NCI-H1105 treated with DMSO at 0.1 percent for 48 hours (cell line): ENCODE results near the gene BID.
A peak's percentile ranks its signal among the peaks of the same experiment; 100 is the strongest.

Experiments
- DNase-seq: peaks from one replicate; lab custom pipeline; 2025; lab: John Stamatoyannopoulos, UW

Gene BID

DNA sequence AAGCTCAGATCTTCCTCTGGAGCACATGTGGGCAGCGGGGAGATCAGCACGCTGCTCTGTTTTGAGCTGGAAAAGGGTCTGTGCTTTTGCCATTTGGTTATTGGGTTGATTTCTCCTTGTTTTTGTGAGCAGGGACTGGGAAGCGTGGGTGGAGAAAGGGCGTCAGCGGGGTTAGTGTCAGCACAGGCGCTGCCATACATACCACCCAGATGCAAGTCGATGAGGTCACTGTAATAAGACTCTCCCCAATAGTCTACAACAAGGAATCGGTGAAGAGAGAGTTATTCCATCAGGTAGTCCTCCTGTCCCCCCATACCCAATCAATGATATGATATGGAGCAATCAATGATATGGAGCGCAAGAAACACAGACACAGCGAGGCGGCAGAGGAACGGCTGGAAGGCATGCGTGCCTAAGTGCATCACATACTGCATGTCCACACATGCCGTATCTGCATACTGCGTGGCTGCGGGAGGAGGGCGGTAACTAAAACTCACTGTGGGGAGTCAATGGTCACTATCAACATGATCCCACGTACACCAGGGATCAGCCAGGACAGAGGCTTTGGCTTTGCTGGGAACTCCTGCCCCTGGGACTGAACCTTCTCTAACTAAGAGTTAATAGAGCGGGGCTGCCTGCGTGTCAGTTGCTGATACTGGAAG lies 29.5 kb upstream of the BID start:
- DNase-seq = no peak

DNA sequence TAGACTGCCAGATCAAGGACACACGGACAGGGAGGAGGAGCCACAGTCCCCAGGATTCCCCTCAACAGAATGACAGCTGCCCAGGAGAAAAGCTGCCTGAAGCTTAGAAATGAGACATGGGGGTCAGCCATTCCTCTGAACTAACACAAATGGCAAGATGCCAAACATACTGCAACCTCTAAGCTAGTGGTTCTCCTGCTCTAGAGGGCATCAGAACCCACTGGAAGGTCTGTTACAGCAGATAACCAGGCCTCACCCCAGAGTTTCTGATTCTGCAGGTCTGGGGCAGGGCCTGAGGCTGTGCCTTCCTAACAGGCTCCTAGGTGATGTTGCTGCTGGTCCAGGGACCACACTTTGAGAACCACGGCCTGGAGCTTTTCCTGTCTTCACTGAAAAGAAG lies 28.6 kb upstream of the BID start:
- no peak for DNase-seq

DNA sequence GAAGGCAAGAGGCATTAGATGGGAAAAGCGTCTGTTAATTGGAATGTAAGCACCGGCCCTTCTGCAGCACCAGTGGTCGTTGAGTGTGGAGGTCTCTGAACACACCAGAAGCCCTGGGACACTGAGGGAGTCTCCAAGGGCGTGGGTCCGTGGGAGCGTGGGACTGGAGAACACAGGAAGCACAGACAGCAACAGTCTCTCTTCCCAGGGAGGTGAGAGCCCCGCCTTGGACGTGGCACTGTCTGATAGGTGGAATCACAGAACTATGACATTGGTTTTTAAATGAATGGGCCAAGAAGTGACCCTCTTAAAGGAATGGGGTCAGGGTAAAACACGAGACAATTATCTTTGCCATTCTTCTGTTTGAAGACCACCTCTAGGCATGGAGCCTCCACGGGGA lies 28.1 kb upstream of the BID start:
- no peak for DNase-seq

DNA sequence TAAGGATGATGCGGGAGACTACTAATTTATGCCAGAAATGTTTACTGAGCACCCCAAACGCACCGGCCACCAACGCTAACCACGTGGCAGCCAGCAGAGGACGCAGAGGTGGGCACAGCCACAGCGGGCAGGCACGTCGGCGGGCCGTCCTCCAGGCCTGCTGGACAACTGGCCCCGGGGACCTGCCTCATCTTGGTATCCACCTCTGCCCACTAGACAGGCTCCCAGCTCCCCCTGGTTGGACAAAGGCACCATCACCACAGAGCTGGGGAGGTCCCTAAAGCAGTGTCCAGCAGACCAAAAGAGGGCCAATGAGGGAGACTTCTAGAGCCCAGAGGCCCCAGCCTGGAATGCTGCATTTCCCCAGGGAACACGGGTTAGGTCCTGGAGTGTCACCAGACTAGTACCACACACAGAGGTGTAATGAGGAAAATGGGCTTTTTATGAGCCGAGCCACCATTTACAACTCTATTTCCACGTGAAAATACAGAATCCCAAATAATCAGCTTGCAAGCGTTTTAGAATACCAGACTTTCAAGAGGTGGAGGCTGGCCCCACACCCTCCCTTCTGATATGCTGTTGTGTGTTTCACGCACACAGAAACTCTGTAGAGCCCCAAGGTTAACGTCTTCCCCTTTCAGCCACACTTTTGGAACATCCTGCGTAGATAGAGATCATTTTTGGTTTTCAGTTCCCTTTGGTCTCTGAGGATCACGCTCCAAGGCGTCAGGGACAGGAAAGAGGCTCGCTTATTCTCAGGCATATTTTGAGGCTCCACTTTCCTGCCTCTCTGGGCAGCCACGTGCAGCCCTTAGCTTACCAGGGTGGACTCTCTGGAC lies 23.7 kb upstream of the BID start:
- DNase-seq = no peak

DNA sequence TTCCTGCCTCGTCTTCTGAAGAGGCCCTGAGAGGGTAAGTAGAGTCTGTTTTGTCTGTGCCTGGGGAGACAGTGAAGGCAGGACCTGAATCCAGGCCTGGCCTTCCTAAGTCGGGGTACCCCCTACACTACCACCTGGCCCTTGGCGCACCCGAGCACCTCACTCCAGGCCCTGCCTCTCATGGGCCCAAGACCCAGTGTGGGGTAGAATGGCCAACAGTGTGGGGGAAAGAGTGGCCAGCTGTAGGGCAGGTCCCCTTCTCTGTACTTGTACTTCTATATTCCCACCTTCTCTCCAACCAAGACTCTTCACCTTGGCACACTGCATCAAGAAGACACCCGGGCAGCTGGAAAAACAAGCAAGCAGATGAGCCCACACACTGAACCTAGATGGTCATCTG lies 22.4 kb upstream of the BID start:
- no peak for DNase-seq

DNA sequence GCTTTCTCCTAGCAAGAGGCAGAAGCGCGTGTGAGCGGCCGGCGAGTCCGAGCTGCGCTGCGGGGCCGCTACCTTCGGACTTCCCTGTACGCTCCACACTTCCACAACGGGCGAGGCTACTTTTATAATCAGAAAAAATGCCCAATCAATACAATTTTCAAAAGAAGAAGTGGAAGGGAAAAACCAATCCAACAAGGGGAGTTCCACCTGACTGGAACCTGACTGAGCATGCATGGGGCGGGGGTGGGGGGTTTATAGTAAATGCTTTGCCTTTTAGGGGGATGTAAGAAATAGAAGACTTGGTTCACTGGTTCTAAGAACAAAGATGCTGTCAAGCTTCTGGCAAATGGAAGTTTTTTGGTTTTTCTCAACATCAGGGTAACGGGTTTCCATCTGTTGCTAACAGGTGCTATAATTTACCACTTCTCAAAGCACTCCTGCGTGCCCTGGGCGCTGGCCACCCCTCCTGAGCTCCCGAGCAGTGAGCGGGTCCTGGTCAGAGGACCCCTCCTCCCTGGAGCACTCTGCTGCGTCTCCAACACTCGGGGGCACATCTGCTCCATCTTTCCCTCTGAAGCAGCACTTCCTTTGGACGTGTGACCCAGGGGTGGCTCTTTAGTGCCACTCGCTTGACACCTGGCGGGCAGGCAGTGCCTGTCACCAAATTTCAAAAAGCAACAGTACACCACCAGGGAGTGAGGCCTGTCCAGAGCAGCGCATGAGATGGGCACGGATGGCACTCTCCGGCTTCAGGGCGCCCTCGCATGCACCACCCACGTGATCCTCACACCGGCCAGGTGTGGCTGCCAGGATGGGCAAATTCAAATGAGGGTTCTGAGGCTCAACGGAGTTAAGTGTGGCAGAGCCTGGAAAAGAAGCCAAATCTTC lies 21.6 kb upstream of the BID start:
- DNase-seq = no peak

DNA sequence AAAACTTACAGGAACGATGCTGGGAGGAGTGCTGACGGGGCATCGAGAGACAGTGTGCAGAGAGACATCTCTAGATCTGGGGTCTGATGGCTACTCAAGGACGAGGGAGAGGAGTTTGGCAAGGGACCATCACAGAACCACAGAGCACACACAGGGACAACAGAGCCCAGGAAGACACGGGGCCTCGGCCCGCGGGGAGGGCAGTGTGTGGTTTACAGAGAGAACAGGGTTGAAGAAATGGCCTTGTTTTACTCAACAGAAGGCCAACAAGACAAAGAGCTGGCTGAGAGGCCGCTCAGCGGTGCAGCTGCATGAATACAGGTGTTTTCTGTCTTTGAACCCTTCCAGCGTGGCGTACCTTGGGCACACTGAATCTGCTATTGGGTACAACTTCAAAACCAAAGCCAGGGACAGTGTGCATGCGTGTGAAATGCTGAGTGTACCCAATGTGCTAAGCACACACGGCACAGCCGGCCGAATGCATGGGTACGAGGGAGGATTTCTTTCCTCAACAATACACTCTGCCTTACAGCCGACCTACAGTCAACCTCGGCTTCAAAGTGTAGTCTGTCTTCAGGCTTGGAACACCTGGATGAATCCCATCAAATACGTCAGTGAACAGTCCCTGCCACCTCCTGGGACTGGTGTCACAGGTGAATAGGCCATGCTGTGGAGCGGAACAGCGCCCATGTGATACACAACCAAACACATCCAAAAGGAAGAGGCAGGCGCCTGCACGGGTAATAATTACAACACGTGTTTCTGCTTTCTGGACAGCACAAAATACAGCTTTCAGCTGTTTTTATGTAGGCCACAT lies 20.7 kb upstream of the BID start:
- DNase-seq = no peak

DNA sequence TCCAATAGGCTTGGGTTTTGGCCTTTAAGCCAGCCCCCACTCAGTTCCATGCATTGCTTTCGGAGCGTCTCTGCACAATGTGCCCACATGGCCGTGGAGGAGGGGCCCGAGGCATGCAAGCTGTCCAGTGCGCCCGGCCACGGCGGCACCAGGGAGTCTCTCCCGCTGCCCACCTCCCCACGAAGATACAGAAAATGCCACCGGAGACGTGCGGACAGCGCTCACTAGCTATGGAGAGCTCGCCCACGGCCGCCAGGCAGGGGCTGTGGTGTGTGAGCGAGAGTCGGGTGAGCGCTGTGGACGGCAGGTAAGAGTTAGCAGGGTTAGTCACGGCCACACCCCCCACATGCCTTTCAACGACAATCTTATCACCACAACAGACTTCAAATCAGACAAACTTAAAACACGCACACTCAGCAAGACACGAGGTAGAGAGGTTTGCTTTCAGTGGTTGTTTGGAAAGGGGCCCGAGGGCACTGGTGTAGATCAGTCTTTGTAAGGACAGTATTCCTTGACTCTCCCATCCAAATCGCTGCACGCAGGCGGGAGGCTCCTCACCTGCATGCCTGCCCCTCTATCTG lies 18.7 kb upstream of the BID start:
- DNase-seq = no peak

DNA sequence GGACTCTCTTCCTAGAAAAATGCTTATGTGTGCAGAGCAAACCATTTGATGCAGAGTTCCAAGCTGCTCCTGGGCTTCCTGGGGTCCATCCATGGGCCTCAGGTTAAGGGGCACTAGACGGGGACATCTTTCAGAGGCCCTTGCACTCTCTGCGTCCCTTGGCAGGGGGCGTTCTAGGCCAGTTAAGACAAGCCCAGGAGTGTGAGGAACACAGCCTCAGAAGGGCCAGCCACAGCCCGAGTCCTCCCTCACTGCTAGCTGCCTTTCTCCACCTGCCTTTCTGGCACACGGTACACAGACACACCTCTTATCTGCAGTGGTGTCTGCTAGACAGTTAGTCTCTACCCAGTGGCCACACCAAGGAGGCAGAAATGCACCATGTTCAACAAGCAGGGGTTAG lies 18.0 kb upstream of the BID start:
- no peak for DNase-seq

DNA sequence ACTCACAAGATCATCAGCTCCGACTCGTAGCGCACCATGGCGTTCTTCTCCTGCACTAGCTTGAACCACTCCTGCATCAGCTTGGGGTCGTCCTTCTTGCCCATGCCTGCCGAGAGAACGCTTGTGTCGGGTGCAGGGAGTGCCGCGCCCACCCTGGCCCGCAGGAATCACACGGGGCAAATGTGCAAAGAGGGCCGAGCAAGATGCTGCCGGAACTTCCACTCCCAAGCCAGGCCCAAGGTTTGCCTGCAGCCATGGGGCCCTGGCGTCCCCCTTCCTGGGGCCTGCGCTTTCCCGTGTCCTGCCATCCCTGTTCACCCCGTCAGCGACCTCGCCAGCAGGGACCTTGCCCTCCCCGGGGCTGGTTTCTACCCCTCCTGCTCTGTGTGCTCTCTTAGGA lies 16.9 kb upstream of the BID start:
- no peak for DNase-seq

DNA sequence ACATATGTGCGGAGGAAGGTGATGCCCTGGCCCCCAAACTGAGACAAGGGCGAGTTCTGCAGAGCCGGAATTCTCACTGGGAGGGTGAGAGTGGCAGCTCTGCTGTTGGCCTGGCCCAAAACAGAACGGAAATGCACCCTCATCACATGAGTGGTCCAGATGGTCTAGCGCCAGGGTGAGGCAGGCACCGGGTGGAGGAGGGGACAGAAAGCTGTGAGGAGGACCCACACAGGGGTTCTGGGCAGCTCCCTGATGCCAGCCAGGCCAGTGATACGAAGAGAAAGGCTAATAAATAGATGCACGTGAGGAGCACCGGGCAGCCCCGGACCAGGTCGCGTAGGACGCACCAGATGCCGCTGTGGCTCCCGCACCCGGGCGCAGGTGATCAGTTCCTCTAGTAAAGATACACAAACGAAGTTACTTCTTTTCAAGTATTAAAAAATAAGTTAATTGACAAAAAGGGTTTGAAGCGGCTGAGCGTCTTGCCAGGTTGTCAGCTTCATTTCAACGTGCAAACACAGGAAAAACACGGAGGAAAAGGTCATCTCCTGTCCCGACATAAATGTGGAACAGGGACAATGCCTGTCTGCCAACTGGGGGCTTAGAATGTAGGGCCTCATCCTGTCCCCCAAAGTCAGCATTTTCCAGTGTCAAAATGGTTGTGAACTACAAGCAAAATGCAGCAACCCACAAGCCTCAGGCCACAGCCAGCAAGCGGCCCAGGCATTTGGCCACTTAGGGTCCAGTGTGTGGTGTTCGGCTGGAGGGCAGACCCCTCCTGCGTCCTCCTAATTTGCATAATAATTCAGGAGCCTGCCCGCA lies 15.3 kb upstream of the BID start:
- no peak for DNase-seq

DNA sequence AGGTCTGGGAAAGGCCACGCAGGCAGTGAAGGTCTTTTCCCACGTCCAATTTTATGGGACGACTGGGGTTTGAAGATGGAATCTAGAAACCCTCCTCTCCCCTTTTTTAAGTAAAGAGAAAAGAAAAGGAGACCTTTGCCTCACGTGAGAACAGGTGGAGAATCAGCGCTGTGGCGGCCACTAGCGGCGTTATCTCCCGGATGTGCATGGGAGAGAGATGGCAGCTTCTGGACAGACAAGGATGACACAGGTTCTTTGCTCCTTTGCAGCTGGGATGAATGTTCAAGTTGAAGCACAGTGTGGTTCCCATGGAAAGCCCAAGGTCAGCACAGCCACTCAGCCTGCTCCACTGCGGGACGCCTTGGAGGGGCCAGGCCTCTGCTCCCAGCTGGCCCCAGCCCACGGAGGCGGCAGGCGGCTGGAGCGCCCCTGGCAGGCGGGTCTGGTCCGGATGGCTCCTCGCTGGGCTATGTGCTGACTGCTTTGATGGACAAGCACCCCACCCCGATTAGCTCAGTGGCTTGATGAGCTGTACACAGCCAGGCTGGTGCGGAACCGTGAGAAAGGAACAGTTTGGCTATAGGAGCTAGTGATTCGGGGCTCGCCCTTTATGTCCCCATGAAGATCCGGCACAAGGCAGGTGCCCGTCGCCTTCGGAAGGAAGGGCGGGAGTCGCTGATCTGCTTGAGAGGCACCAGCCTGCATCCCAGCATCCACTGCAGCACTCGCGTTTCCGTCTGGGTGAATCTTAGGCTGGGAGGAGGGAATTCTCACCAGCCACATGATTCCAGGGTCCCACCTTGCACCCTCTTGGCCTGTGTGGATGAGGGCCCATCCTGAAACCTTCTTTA lies 14.5 kb upstream of the BID start:
- no peak for DNase-seq

DNA sequence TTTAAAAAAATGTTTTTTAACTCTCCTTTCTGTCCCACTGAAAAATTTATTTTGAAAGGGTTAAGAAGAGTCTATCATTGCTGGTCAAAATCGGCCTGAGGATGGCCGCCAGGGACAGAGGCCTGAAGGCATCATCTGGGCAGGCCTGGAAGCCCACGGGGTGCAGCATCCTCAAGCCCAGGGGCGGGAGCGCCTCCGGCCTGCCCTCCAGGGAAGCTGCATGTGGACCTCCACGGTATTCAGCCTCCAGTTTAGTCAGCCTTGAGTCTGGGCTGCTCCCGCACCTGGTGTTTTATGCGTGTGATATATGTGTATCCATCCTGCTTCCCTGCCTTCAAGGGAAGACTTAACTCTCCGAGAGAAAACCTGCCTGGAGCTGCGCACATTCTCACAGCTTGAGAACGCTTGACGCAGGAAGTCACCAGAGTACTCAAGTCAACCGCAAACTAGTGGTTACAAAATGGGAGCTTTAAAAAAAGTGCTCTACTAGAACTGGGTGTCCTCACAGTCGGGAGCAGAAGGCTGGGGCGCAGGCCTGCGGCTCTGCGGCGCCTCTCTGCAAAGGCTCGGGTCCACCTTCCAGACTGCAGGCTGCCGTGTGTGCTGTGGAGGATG lies 13.6 kb upstream of the BID start:
- no peak for DNase-seq

DNA sequence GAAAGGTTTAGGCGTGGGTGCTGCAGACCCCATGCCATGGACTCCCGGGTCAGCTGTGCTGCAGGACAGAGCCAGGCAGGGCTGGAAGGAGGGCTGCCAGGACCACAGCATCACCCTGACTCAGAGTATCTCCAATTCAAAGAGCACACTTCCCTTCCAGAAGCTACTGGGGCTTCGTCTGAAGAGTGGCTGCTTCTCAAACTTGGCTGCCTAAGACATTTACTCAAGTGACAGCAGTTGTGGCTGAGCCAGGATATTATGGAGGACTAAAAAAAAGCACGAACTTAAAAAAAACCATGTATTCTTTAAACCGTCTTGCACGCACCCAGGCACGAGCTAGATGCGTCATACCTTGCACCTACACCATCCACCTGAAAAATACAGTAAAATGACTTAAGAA lies 13.0 kb upstream of the BID start:
- DNase-seq = no peak

DNA sequence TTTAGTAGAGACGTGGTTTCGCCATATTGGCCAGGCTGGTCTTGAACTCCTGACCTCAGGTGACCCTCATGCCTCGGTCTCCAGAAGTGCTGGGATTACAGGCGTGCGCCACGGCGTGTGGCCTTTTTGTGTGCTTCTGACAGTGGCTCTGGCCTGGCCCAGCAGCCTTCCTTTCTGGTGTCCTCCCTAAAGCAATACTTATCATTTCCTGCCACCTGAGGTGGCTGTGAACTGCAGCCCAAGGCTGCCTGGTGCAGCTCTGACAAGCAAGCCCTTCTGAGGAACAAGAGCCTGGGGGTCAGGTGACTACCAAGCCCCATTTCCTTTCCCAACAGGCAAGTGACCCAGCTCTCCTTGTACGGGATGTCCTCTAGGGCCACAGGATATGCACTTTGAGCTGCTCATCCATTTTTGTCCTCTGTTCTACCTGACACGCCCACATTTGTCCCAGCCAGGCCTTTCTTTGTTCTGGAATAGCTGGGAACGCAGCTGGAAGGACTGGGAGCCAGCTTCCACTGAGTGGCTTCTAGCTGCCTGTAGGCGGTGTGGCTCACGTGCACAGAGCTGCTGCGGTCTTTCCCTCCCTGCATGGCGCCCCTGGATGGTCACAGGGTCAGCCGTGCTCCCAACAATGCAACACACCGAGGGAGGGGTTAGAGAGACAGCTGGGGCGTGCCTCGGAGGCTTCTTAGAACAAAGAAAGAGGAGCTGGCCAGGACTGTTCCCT lies 12.3 kb upstream of the BID start:
- no peak for DNase-seq

DNA sequence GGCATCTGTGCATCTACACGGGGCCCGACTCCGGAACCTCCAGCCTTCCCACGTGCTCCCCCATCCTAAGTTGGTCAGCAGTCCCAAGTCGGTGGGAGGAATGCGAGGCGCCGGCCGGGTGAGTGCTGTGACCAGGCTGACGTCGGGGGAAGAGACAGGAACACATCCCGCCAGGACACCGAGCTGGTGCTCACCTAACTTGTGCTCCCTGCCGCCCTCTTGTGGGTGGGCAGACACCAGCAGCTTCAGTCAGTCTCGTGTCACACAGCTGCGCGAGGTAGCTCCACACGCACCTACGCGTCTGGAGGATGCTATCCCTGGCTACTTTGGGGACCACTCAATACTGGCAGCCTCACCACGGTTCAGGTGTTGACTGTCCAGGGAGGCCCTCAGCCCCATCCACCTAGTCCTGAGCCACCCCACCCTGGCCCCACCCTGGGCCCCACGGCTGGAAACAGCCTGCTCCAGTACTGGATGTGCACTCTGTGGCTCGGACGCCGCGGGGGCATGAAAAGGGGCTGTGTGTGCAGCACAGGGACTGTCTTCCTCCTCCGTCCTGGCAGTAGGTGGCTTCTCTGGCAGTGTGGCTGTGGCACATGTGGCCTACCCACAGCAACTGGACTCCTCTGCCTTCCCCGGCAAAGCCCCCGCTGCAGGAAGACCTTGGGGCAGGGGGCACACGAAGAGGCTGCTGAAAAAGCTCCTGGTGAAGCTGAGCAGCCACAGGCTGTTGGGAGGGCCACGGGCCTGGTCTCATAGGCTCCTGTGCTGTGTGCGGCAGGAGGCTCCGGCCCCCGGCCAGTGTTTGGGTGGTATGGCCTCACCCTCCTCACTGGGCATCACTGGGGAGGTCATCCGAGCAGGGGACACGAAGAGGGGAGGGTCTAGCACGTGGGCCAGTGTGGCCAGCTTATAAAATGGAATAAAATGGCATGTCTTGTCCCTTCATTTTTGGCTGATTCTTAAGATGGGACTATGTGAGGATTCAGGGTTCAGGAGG lies 11.2 kb upstream of the BID start:
- DNase-seq = peak; percentile 6

DNA sequence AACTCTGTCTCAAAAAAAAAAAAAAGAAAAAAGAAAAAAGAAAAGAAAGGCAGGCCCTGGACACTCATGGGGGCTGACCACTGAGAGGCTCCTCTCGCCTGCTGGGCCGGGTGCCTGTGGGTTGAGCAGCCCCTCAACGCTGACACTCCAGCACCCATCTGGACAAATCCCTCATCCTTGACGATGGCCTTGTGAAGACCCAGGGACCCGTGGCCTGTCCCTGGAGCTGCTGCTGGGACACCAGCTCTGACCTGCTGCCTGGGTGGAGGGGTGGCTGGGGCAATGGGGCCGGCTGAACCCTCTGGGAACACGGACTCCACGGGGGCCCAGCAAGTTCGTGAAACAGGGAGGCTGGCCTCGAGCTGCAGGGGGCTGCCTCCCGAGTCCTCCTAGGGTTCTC lies 10.5 kb upstream of the BID start:
- DNase-seq = no peak
